ENCODE results near the gene AOX1.
"Not testable (repeated sequence)": the region's sequence is repeated elsewhere in the genome, so short reads cannot be mapped to it uniquely, and the experiment has no call there.

AOX1 gene

GRCh38 chr2:200625282-200625681 is 39.5 kb downstream of the AOX1 start:
- TF ChIP-seq CTCF (IDR thresholded peaks at IDR 0.05; ENCODE audit: low read length), result no peak
- TF ChIP-seq EZH2 (optimal IDR thresholded peaks at IDR 0.05; ENCODE audit: low read depth, low read length), result no peak
- no peak for TF ChIP-seq EZH2phosphoT487 (IDR thresholded peaks at IDR 0.05; ENCODE audit: low read length)
- Histone ChIP-seq H4K20me1 (ENCODE audit: insufficient read depth, low read length) (no peaks in the 10 kb centered on the region), H2AFZ (ENCODE audit: low read length) (no peak overlapping the region), H3K9me3 (replicated peaks; ENCODE audit: insufficient read depth, low read length) (no peaks in the 10 kb centered on the region), H3K36me3 (replicated peaks; ENCODE audit: insufficient read depth, low read length) (no peaks in the 10 kb centered on the region), H3K9ac (ENCODE audit: low read length) (no peak overlapping the region), H3K9me2 (replicated peaks; ENCODE audit: insufficient read depth, low read length) (no peaks in the 10 kb centered on the region), H3K4me3 (ENCODE audit: low read length) (no peak overlapping the region), H3K27ac (ENCODE audit: low read length) (no peak overlapping the region), H3K4me1 (ENCODE audit: low read length) (no peaks in the 10 kb centered on the region), H3F3A (ENCODE audit: insufficient read depth, low read length) (no peaks in the 10 kb centered on the region), H3K4me2 (ENCODE audit: low read depth, low read length) (no peak overlapping the region), H3K27me3 (replicated peaks; ENCODE audit: insufficient read depth, low read length) (no peaks in the 10 kb centered on the region), H3K79me2 (ENCODE audit: low read length) (no peaks in the 10 kb centered on the region)
- no peak for DNase-seq

GRCh38 chr2:200625958-200626363 is 40.1 kb downstream of the AOX1 start:
- Histone ChIP-seq H3K27ac (ENCODE audit: low read length) (no peak overlapping the region), H3K9me2 (replicated peaks; ENCODE audit: insufficient read depth, low read length) (no peaks in the 10 kb centered on the region), H3K79me2 (ENCODE audit: low read length) (no peaks in the 10 kb centered on the region), H3K36me3 (replicated peaks; ENCODE audit: insufficient read depth, low read length) (no peaks in the 10 kb centered on the region), H3K4me1 (ENCODE audit: low read length) (no peaks in the 10 kb centered on the region), H3K9ac (ENCODE audit: low read length) (no peak overlapping the region), H3K27me3 (replicated peaks; ENCODE audit: insufficient read depth, low read length) (no peaks in the 10 kb centered on the region), H3K4me2 (ENCODE audit: low read depth, low read length) (no peak overlapping the region), H2AFZ (ENCODE audit: low read length) (no peak overlapping the region), H3K4me3 (ENCODE audit: low read length) (no peak overlapping the region), H3K9me3 (replicated peaks; ENCODE audit: insufficient read depth, low read length) (no peaks in the 10 kb centered on the region), H3F3A (ENCODE audit: insufficient read depth, low read length) (no peaks in the 10 kb centered on the region), H4K20me1 (ENCODE audit: insufficient read depth, low read length) (no peaks in the 10 kb centered on the region)
- DNase-seq, result no peak
- TF ChIP-seq EZH2 (optimal IDR thresholded peaks at IDR 0.05; ENCODE audit: low read depth, low read length), result no peak
- TF ChIP-seq EZH2phosphoT487 (IDR thresholded peaks at IDR 0.05; ENCODE audit: low read length), result no peak
- TF ChIP-seq CTCF (IDR thresholded peaks at IDR 0.05; ENCODE audit: low read length), result no peak

- Histone ChIP-seq H3F3A (ENCODE audit: insufficient read depth, low read length) (no peaks in the 10 kb centered on the region), H3K4me2 (ENCODE audit: low read depth, low read length) (no peak overlapping the region), H3K4me1 (ENCODE audit: low read length) (no peaks in the 10 kb centered on the region), H3K79me2 (ENCODE audit: low read length) (no peaks in the 10 kb centered on the region), H3K4me3 (ENCODE audit: low read length) (no peak overlapping the region), H3K9ac (ENCODE audit: low read length) (no peak overlapping the region), H4K20me1 (ENCODE audit: insufficient read depth, low read length) (no peaks in the 10 kb centered on the region), H3K27me3 (replicated peaks; ENCODE audit: insufficient read depth, low read length) (no peaks in the 10 kb centered on the region), H2AFZ (ENCODE audit: low read length) (no peak overlapping the region), H3K27ac (ENCODE audit: low read length) (no peak overlapping the region), H3K9me2 (replicated peaks; ENCODE audit: insufficient read depth, low read length) (no peaks in the 10 kb centered on the region), H3K9me3 (replicated peaks; ENCODE audit: insufficient read depth, low read length) (no peaks in the 10 kb centered on the region), H3K36me3 (replicated peaks; ENCODE audit: insufficient read depth, low read length) (no peaks in the 10 kb centered on the region)
- TF ChIP-seq EZH2 (optimal IDR thresholded peaks at IDR 0.05; ENCODE audit: low read depth, low read length) (no peak), EZH2phosphoT487 (IDR thresholded peaks at IDR 0.05; ENCODE audit: low read length) (no peak), CTCF (IDR thresholded peaks at IDR 0.05; ENCODE audit: low read length) (no peak)
- DNase-seq, result no peak
Observed at GRCh38 chr2:200627110-200627770, 41.4 kb downstream of the AOX1 start.

- not testable (repeated sequence) for H3K4me2 ChIP-seq (ENCODE audit: low read depth, low read length); H2AFZ ChIP-seq (ENCODE audit: low read length); H3K4me1 ChIP-seq (ENCODE audit: low read length); DNase-seq; H3K27ac ChIP-seq (ENCODE audit: low read length); H4K20me1 ChIP-seq (ENCODE audit: insufficient read depth, low read length); H3K27me3 ChIP-seq (replicated peaks; ENCODE audit: insufficient read depth, low read length); H3K9me2 ChIP-seq (replicated peaks; ENCODE audit: insufficient read depth, low read length); H3K79me2 ChIP-seq (ENCODE audit: low read length); H3K4me3 ChIP-seq (ENCODE audit: low read length); H3K9ac ChIP-seq (ENCODE audit: low read length); H3K36me3 ChIP-seq (replicated peaks; ENCODE audit: insufficient read depth, low read length); H3K9me3 ChIP-seq (replicated peaks; ENCODE audit: insufficient read depth, low read length); H3F3A ChIP-seq (ENCODE audit: insufficient read depth, low read length)
Observed at GRCh38 chr2:200628461-200628860, 42.6 kb downstream of the AOX1 start.

Measured in MM.1S (cell line).